Activated effector memory CD4-positive, alpha-beta T cell treated with Interleukin-2 at 50 U/mL for 16 hours (primary cell): ENCODE measurements around the gene C14orf132.
A peak's percentile ranks its signal among the peaks of the same experiment; 100 is the strongest.

Experiments
- DNase-seq: peaks from one replicate; pipeline ENCODE4 v3.0.0-alpha.2; 2020

C14orf132 gene

DNA sequence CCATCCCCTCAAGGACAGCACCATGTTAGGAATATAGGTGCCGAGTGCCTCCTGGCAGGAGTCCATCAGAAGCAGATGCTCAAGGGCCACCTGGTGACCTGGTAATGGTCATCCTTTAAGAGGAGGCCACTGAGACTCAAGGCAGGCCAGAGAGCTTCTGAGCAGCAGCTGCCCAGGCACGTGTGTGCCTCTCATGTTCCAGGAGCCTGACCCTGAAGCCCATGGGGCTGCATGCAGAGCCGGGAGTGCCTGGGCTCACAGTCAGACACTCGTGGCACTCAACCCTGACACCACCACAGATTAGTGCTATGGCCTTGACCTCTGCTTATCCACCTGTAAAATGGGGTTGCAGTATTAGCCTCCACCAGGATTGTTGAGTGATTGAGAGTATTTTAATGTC lies 45.6 kb downstream of the C14orf132 start:
- DNase-seq, result no peak

DNA sequence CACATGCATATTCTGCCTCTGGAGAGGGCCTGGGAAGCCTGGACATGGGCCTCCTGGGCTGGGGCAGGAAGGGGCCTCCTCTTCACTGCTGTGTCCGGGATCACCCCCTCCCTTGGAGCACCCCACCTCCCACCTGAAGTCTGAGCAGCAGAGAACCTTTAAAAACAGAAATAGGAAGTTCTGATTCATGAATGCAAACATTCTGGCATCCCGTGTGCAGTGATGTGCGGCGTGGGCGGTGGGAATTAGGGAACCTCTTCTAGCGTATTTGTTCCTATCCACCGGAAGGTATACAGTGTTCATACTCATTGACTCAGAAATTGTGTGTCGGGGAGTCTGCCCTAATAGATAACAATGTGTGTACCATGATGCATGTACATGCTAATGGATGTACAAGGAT lies 46.2 kb downstream of the C14orf132 start:
- no peak for DNase-seq

DNA sequence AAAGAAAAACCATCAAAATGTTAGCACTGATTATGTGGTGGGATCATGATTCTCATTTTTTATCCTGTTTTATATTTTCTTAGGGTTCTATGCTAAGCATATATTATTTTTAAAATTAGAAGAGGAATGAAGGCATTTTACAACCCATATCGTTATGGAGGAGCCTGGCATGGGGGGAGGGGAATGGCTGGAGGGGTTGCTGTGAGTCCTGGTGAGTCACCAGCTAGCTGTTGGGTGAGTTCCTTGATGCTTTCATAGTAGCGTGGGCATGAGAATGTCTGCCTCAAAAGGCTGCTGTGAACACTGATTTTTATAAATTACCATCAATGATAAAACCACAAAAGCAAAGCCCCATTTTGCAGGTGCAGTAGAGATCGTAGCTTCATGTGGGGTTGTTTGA lies 46.9 kb downstream of the C14orf132 start:
- DNase-seq, result no peak

DNA sequence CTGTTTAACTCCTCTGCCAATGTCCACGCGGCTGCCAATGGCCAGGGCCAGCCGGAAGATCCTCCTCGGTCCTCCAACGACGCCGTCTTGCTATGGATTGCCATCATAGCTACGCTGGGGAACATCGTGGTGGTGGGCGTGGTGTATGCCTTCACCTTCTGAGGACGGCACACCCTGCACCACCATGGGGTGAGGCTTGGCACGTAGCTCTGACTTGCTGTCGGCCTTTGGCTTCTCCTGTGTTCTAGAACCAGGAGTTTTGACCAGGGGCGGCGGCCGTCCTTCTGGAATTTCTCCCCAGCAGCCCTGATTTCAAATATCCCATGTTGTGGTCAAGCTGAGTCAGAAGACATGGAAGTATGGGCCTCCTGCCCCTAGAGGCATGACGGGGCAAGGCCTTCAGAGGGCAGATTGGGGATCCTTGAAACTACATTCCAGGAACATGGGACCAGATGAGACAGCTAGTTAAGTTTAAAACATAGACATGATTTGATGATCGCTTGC lies 47.5 kb downstream of the C14orf132 start:
- DNase-seq, result no peak

DNA sequence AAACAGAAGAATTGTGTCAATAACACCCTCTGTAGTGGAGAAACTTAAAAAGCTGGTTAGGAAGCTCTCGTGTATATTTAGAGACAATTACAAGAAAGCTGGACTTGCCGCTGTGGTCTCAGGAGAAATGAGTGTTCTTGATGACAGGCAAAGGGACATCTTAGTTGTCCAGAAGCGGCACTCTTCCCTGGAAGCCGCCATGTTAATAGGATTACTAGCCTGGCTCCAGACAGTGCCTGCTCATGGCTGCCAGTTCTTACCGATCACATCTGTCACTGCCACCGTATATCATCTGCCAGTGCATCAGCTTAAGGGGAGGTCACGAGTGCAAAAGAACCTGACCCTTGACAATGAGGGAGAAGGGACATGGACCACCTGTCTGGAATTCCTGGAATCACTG lies 48.9 kb downstream of the C14orf132 start:
- DNase-seq, result no peak

DNA sequence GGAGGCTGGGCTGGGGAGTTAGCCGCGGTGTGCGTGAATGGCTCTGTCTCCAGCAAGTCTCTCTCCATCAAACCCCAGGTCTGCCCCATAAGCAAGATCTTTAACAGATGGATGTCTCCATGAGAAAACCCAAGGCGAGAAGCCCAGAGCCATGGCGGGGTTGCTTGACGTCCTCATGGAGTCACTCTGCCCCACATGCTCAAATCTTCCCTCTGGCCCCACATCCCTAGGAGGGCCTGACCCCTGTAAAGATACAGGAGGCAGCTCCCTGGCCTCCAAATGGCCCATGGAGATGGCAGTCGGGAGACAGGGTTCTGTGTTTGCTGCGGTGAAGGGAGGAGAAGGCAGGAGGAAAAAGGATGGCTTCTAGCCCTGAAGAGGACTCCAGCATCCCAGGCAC lies 49.3 kb downstream of the C14orf132 start:
- no peak for DNase-seq

DNA sequence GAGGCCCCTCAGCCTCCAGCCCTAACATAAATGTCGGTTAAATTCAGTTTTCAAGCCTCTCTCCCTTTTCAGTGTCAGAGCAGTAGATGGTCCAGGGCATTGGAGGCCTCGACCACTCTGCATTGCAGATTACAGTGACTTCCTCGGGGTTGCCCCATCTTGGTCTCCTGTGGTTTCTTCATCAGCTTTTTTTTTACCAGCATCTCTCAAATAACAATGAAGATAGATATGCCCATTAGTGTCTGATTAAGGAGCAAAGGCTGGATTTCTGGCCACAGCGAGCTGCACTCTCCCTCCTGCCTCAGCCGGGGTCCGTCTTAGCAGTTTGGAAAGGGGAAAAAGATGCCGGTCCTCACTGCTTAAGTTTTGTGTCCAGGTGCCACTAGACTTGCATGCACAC lies 49.7 kb downstream of the C14orf132 start:
- DNase-seq, result no peak

DNA sequence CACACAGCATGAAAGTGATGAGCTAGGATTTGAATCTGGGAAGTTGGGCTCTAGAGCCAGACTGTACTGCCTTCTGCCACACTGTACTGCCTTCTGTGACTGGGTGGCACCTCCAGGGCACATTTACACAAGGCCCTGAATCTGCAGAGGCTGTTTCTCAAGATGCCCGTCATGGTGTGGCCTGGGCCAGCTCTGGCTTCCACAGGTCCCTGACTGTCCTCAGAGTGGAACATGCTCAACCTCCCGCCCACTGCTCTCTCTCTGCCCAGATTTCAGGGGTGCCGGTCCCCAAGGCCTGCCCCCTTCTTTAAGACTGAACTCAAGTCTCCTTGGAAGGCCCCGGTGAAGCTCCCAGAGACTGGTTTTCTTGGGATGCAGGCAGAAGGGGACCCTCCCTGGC lies 50.2 kb downstream of the C14orf132 start:
- no peak for DNase-seq

DNA sequence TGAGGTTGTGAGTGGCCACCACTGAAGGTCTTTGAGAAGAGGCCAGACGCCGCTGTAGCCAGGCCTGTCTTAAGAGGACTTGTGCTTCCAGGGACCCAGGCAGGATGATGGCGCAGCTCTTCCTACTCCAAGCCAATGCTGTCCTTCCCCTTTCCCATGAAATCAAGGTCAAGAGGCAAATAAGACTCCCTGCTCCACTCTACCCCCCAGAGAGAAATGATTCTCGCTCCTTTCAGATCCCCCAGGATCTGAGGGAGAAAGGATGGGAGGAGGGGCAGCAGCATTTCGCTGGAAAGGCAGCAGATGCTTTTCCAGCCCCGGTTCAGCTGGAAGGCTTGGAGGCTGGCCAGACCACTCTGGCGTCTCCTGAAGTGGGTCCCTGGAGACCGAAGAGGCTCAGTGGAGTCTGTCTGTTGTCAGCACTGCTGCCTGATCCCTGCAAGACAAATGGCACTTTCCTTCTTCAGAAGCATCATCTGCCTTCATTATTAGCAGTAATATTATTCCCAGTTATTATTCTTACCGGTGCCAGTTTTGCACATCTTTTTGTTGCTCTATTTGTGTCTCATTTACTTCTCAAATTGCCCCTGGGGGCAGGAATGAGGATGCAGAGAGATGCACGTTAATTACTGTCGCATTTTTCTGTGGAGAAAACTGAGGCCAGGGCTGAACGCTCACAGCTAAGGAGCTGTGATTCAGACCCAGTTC lies 51.4 kb downstream of the C14orf132 start:
- no peak for DNase-seq

DNA sequence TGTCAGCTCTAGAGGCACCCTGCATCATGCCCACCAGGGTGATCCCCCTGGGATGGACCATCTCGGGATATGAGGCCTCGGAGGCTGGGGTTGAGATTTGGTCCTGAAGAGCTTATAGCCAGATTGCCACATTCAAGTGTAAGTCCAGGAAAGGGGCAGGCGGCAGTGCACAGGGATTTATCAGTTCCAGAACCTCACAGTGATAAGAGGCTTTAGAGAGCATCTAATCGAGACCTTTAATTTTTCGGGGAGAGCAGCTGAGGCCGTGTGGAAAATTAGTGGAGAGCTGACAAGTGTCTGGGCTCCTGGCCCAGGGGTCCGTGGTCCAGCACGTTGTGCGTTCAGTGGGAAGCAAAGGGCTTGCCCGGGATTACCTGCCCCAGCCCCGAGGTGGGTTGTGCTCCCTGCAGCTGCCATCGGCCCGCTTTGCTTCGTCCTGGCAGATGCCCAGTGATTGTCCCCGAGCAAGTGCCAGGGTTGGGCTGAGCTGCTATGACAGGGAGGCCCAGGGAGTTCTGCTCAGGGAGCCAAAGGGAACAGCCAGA lies 52.1 kb downstream of the C14orf132 start:
- no peak for DNase-seq

DNA sequence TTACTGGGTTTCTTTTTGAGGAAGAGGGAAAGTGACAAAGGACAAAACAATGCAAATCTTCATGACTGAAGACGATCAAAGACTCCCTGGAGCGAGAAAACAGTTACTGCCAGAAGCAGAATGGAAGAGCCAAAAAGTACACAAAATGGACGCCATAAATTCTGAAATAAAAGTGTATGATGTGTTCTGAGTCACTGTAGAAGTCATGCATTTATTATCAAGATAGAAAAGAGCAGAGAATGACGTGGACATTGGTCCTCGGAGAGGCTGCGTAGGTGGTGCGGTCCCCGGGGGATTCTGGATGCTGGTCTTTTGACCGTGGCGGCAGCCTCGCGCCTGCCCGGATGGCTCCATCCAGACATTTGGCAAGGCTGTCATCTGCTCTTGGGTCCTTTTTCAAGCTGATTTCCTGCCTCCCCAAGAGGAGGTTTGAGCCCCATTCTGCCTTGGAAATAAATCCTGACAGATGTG lies 52.8 kb downstream of the C14orf132 start:
- DNase-seq, result no peak

DNA sequence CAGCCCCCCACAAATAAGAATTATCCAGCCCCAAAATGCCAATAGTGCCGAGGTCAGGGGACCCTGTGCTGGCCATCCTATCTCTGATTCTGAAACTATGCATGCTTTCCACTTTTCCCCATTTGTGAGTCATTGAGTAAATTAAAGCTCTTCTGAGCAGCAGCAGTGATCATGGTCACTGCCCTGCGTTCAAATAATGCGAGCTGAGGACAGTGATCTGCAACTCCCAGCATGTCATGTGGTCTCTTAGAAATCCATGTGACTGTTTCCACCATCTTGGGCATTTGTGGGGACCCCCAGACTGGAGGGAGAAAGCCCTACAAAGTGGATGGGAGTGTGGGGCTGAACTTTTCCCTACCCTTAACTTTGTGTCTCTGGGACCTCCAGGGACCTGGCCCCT lies 53.8 kb downstream of the C14orf132 start:
- DNase-seq, result no peak

DNA sequence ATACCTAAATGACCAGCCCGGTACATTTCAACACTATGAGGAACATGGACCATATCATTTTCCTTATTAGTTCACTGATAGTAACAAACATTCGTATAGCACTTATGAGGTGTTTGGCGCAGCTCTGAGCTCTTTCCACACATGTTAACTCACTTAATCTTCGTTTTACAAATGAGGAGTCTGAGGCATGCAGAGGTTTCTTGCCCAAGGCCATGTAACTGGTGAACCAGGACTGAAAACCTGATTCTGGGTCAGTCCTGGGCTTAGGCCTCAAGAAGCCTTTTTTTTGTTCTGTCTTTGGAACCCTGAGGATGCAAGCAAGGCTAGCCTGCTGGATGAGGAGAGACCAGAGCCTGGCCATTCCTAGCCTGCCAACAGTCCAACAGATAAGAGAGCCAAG lies 55.0 kb downstream of the C14orf132 start:
- DNase-seq, result no peak

DNA sequence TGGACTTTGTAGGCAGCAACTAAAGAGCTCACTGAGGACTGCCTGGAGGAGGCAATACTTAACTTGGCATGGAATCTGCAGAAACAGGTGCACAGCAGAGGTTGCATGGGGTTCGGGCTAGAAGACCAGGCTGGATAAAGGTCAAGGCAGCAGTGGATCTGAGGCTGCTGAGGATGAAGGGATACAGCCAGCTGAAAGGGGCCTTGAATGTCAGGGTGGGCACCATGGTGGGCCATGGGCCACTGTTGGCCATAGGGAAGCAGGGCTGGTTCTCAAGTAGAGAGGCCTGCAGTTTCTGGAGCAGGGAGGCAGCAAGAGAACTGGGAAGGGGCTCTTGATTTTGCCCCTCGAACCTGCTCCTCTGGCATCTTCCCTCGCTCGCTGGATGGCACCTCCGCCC lies 55.5 kb downstream of the C14orf132 start:
- DNase-seq, result no peak

DNA sequence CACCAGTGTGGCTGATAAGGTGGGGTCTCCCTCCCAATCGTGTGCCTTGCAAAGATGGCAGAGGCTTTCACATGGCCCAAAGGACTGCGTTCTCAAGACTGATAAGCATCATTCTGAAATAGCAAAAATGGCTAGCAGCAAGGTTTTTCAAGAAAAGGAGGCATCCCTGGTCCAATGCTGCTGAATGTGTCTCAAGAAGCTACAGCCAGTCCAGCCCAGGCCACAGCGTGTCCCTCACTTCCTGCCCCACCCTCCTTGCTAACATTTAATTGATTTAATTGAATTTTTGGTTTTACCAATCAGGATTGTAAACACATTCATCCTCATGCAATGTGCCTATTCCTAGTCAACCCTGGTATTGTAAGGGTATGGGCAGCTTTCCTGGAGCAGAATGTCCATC lies 55.9 kb downstream of the C14orf132 start:
- DNase-seq, result no peak

DNA sequence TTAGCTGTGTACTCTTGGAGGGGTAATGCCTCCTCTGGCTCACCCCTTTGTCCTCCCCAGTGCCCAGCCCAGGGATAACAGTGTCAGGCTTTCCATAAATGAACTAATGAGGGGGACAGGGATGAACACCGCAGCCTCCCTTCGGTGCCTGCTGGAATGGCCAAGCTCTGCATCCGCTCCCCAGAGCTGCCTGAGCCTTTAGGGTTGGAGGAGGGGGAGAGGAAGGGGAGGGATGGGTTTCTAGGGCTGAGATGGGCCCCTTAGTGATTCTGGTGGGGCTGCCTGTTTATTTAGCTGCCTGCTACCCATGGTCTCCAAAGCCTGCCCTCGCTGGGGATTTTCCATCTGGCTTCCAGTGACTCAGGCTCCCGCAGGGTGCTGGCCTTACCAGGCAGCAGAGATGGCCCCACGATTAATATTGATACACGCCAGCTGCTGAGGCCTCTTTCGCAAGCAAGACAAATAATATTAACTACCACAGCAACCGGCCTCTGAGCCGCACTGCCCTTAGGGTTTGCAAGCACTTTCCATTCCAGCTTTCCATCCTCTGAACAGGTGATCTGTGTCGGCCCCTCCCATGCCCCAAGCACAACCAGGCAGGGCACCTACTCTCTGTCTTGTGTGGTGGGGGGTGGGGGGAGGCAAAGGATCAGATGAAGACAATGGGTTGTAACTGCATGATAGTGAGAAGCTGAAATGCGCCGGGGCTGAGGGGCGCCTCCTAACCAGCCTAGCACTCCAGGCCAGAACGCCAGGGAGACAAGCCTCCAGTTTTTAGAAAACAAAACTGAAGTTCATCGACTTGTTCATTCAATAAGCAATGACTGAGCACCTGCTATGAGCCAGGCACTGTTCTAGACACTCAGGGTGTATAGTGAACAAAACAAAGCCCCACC lies 56.7 kb downstream of the C14orf132 start:
- no peak for DNase-seq

DNA sequence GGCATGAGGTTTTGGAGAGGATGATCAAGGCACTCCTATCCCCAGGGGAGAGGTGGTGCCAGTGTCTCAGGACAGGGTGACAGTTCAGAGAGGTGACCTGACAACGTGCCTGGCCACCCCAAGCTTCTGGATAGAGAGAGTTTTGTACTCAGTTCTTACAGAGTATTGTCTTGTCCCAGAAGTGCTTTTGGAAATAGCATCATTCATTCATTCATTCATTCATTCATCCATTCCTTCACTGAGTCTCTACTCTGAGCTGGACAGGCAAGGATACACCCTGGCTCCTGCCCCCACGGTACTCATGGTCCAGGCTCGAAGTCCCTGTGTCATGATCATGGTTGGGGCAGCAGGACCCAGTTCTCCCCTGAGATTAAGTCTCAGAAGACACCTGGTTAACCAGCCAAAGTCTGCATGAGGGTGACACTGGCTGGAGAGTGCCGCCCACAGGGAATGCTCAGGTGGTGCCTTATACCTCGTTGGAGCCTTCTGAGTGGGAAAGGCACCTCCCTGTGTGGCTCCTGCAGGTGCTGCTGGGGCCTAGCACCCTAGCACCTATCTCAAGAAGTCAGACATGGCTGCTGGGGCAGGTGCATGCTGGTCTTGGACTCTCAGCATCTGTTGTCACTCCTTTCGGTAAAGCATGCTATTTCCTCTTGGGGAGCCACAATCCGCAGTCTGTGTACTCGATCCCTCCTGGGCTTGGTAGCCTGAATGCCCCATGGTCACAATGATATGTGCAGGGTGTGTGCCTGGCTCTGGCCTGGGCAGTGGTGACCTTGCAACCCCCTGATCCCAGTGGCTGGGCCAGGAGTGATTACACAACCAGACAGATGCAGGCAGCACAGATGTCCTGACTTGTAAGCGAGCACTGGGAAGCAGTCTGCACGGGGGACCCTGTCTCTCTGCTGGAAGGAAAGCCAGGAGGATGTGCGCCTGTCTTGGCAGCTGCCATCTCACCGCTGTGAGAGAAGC lies 57.8 kb downstream of the C14orf132 start:
- DNase-seq, result no peak

DNA sequence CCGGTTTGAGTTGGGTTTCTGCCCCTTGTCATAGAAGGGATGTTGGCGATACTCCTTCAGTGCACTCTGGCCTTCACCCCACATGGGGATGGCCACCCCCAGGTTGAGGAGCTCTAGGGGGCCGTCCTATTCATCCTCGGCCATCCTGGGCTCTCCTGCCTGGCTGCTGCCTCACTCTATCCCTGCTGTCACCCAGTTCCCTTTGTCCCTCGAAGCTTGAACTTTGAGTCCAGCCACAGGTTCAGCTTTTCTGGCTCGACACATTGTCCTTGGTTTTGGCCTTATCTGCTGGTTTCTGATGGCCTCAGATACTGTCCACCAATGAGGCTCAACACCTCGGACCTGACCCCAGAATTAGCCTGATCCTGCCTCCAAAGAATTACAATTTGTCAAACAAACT lies 58.6 kb downstream of the C14orf132 start:
- DNase-seq, result no peak

DNA sequence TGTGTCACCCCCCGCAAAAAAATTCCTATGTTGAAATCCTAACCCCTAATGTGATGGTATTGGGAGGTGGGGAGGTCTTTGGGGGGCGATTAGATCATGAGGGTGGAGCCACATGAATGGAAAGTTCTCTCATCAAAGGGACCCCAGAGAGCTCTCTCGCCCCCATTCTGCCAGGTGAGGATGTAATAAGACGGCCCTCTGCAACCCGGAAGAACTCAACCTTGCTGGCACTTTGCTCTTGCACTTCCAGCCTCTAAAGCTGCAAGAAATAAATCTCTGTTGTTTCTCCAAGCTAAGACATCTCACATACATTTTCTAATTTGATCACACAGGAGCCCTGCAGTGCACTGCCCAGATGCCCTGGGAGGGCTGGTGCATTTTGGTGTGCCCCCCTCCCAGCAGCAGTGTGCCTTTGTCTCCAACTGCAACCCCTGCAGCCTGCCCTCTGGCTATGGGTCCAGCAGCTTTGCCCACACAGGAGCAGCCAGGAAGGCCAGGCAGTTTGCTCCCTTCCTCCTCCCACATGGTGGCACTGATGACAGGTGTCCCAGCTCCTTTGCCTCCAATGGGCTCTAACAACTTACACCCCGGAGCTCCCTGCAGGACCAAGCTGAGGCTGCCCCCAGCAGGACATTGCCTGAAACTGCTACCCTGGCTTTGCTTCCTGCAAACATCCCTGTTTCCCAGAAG lies 59.3 kb downstream of the C14orf132 start:
- DNase-seq, result no peak

DNA sequence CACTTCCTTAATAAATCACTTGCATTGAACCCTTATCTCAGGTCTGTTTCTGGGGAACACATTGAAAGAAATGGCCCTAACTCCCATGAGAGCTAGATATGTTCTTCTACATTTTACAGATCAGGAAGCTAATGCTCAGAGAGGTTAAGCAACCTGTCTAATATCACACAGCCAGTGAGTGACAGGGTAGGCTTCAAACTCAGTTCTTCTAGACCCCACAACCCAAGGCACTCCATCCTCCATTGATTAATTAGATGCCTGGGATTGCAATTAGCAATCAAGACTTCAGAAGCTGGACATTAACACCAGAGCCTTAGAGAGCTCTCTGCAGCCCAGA lies 59.8 kb downstream of the C14orf132 start:
- no peak for DNase-seq

DNA sequence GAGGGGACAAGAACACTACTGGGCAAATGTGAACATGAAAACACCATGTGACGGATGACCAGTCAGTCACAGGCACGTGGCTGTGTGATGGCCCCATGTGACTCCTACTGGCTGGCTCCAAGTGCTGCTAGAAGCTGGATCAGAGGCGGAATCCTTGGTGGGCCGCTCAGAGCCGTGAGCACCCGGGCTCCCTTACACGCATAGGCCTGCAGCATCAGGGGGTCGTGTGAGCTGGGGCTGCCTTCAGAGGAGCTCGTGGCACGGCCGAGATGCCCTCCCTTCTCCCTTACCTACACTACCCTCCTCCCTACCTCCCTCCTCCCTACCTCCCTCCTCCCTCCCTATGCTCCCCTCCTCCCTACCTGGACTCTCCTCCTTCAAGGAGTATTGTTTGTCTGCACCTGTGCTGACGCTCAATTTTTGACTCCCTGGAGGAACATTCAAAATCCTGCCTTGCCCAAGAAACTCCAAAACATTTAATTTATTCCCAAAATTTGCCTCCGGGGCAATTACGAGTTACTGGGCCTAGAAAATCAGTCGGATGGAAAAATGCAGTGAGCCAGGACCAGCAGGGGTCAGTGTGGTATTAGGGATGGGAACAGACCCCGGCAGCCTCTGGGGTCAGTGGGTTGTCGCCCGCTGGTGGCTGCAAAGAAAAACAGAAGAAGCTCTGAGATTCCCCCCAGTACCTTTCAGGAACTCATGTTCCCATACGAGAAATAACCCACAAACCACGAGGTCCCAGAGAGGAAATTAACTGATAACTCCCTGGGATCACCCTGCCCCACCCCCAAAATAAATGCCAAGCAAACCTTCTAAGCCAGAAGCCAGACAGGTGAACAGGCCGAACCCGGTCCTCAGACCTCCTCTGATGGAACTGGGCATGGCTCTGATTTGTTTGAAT lies 61.3 kb downstream of the C14orf132 start:
- peak; percentile 34 for DNase-seq
